Heart left ventricle (tissue), 13 donors: Measurements from ENCODE around the gene SLC7A6.

Experiments
- CTCF ChIP-seq, 12 donors: fragments of 200-600 bp; sonication (generic) in 4 of 12; IDR thresholded peaks; one replicate each; pipeline versions ENCODE4 v1.5.0 to v1.8.0; 2018 to 2022; ENCODE audit warnings: antibody characterized with exemption in 12 of 12, mild to moderate bottlenecking in 5 of 12
- POLR2A ChIP-seq, 2 donors: fragments of 450-650 bp; IDR thresholded peaks; one replicate each; pipeline ENCODE4 v1.6.1; 2017; ENCODE audit warnings: antibody characterized with exemption in 2 of 2, mild to moderate bottlenecking in 2 of 2, moderate library complexity in 2 of 2
- donor health status: ischemic (EF 13 %, LVEDD 7.1; RV severe dilation, severe dysfunction).
- donor health status: DM: no; HTN: yes; CAD: no.
- donor health status: DM: no; HTN: no; CAD: no.
- donor health status: ischemic (EF 25% LVEDD 6.9; RV normal size, moderate dysfunction).
- donor health status: ischemic (EF 25% LVEDD 5.7; RV mildly dilated, moderate dysfunction).
- donor health status: ischemic (EF 35%, LVEDD 5.7; RV mildly dilated, moderate dysfunction).
- donor health status: nonischemic (EF 11% LVEDD 7.7; RV severe dilation, severe dysfunction).
- donor health status: DM: yes; HTN: yes; CAD: no.
- donor health status: PGD.
- donor health status: ischemic (EF 29% LVEDD 5.4; RV normal size, mild dysfunction).
- donor health status: nonischemic (EF 23%, LVEDD 6.1; RV moderate dilation, normal function).

GRCh38 chr16:68236826-68237242 is 27.5 kb upstream of the SLC7A6 start:
- TF ChIP-seq POLR2A (IDR thresholded peaks at IDR 0.05) (no peak), CTCF (IDR thresholded peaks at IDR 0.05) (no peak)
